ENCODE data around the gene VWA3B.

GRCh38 chr2:98269830-98270229 is 182.9 kb downstream of the VWA3B start:
- no peak for TF ChIP-seq CTCF (IDR thresholded peaks at IDR 0.05; ENCODE audit: insufficient read depth, low read length, poor library complexity, severe bottlenecking)
- no peak for TF ChIP-seq EZH2phosphoT487 (conservative IDR thresholded peaks at IDR 0.05; ENCODE audit: low read length)
